ENCODE data around the gene ZNF264. TPM values are rescaled to one million over a fixed set of nuclear protein-coding genes. Genes with fewer than 3 reads are reported as not detected.
A peak's percentile ranks its signal among the peaks of the same experiment; 100 is the strongest.

The ZNF264 gene
- total and polyA plus RNA-seq, 2 of the 8 experiments (the other 6 are each of a cell fraction or from before 2014, with no cell fraction given), result 3.6 to 20.0 TPM

DNA sequence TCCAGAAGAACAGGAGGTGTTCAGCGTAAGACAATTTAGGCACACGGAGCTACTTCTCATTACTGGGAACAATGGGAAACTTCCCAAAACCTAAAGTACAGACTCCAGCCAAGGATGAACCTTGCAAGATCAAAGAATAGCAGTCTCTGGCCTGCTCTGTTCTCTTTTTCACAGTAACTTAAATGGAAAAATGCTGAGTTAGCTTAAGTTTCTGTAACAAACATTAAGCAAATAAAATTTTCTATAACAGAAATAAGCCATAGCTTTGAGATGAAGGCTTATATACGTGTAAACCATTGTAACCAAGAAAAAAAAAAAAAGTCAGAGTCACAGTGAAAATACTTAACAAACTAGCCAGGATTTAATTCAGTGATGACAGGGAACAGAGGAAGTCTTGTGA lies 70.7 kb downstream of the ZNF264 start:
- CTCF ChIA-PET (ENCODE audit: partially characterized antibody), result interaction anchor here (0.7 to 1.1 kb wide), 2 partner anchors 34 to 446 kb away, joined by 3 to 4 read pairs; no protein-coding TSS in a partner anchor
- H3K23me2 ChIP-seq (ENCODE audit: low read depth, low read length), result no peaks in the 10 kb centered on the region
- no peaks in the 10 kb centered on the region for H3K9me3 ChIP-seq (ENCODE audit: insufficient read depth in 2 of 2, low read depth in 1 of 2, low read length in 1 of 2)
- POLR2A ChIA-PET (ENCODE audit: partially characterized antibody), result no interaction called here
- no peak overlapping the region for H3K56ac ChIP-seq (replicated peaks; ENCODE audit: insufficient read length, low read depth, low read length)
- no peak overlapping the region; a peak in 1 of 7 replicates for H3K9ac ChIP-seq (replicated peaks in 1 of 4; ENCODE audit: extremely low read depth in 1 of 4, low read depth in 3 of 4, low read length in 3 of 4)
- no peak overlapping the region for H3K27ac ChIP-seq (ENCODE audit: low read depth, low read length)
- H3K14ac ChIP-seq (ENCODE audit: insufficient read length), result no peak overlapping the region
- H2AFZ ChIP-seq (ENCODE audit: low read length), result no peak overlapping the region
- no peak overlapping the region for H2BK12ac ChIP-seq (ENCODE audit: low read depth, low read length)
- H2BK5ac ChIP-seq (ENCODE audit: low read depth, low read length), result no peak overlapping the region
- no peak overlapping the region for H3K4me3 ChIP-seq (ENCODE audit: extremely low read depth in 1 of 4, insufficient read depth in 2 of 4, low read depth in 3 of 4, low read length in 4 of 4)
- H3K27me3 ChIP-seq (replicated peaks in 1 of 4; ENCODE audit: control insufficient read depth in 3 of 4, extremely low read depth in 1 of 4, insufficient read depth in 3 of 4, low read length in 3 of 4), result no peaks in the 10 kb centered on the region
- no peak overlapping the region for H4K91ac ChIP-seq (replicated peaks; ENCODE audit: insufficient read length, low read length)
- no peak for DNase-seq (ENCODE audit: low read depth in 1 of 2, low spot score in 2 of 2)
- no peaks in the 10 kb centered on the region for H4K20me1 ChIP-seq (replicated peaks in 1 of 2; ENCODE audit: control insufficient read depth in 1 of 2, insufficient read depth in 2 of 2, low read length in 2 of 2)
- no peak overlapping the region for H2BK120ac ChIP-seq (replicated peaks; ENCODE audit: low read depth, low read length)
- no peaks in the 10 kb centered on the region for H3K79me1 ChIP-seq (ENCODE audit: low read depth, low read length)
- no peaks in the 10 kb centered on the region for H3K79me2 ChIP-seq (ENCODE audit: control insufficient read depth in 1 of 2, insufficient read depth in 2 of 2, low read length in 2 of 2)
- H2BK15ac ChIP-seq (ENCODE audit: low read length), result no peak overlapping the region
- no peak overlapping the region for H4K5ac ChIP-seq (ENCODE audit: insufficient read length, low read depth, low read length)
- H3K36me3 ChIP-seq (ENCODE audit: control insufficient read depth in 2 of 4, insufficient read depth in 4 of 4, low read length in 3 of 4), result peaks cover 0 to 2% (median 0%) of the 10 kb centered on the region in 4 experiments; a peak in 1 of 8 replicates
- 82% methylated on average over 3 of the region's 3 CpGs; no CpG with 5 or more reads in 1 of the 2 experiments for WGBS, 2 experiments (ENCODE audit: extremely low coverage in 1 of 2, insufficient coverage in 1 of 2, insufficient read length in 1 of 2, insufficient replicate concordance in 2 of 2, low coverage in 1 of 2, low lambda C conversion rate in 2 of 2, missing lambda C conversion rate in 1 of 2)
- no peak overlapping the region for H2AK5ac ChIP-seq (ENCODE audit: low read depth, low read length)
- no peak overlapping the region for H3K4me2 ChIP-seq (ENCODE audit: insufficient read depth in 1 of 2, low read depth in 2 of 2, low read length in 2 of 2)
- FAIRE-seq, result no peak
- H3K18ac ChIP-seq (ENCODE audit: extremely low read depth, low read length), result no peak overlapping the region
- no peak overlapping the region for H2BK20ac ChIP-seq (ENCODE audit: low read length)
- TF ChIP-seq MAFK (IDR thresholded peaks at IDR 0.05; ENCODE audit: low read depth, low read length) (peak; percentile 15; the same call in 1 of the 2 replicates), NRF1 (IDR thresholded peaks at IDR 0.05; ENCODE audit: low read depth, low read length) (no peak)
- no peak overlapping the region for H4K8ac ChIP-seq (ENCODE audit: extremely low read depth, insufficient read depth, low read length)
- no peak overlapping the region for H3K23ac ChIP-seq (ENCODE audit: insufficient read length)
- peaks cover 0 to 7% (median 1%) of the 10 kb centered on the region in 4 experiments; a peak in 2 of 7 replicates for H3K4me1 ChIP-seq (replicated peaks in 1 of 4; ENCODE audit: control insufficient read depth in 3 of 4, insufficient read depth in 4 of 4, low read length in 3 of 4)
- no peak overlapping the region for H3K4ac ChIP-seq (replicated peaks; ENCODE audit: insufficient read length, low read depth, low read length)

Data from H1 (cell line).